Tibial nerve (tissue), 4 donors: ENCODE data around the gene SERINC3.

Experiments used
- EP300 ChIP-seq, 2 donors: sonication (generic); formaldehyde crosslinking; IDR thresholded peaks; one replicate each; pipeline ENCODE4 v1.6.1; 2017; ENCODE audit warnings: antibody characterized with exemption in 2 of 2, mild to moderate bottlenecking in 1 of 2
- POLR2A ChIP-seq, 2 donors: fragments of 450-650 bp; IDR thresholded peaks; one replicate each; pipeline ENCODE4 v1.6.1; 2017; ENCODE audit warnings: antibody characterized with exemption in 2 of 2, mild to moderate bottlenecking in 2 of 2, moderate library complexity in 2 of 2
- TF ChIP-seq, protein P1 (sequence below), 5 experiments: fragments of 200-600 bp in 3 of 5; fragments of 450-650 bp in 2 of 5; sonication (generic) in 3 of 5; IDR thresholded peaks; one replicate each; pipeline ENCODE4 v1.5.1; 2016 to 2019; ENCODE audit warnings: antibody characterized with exemption in 5 of 5, mild to moderate bottlenecking in 3 of 5, moderate library complexity in 2 of 5

GRCh38 chr20:44479643-44480042 lies 42.2 kb downstream of the SERINC3 start:
- TF ChIP-seq, protein P1, sequence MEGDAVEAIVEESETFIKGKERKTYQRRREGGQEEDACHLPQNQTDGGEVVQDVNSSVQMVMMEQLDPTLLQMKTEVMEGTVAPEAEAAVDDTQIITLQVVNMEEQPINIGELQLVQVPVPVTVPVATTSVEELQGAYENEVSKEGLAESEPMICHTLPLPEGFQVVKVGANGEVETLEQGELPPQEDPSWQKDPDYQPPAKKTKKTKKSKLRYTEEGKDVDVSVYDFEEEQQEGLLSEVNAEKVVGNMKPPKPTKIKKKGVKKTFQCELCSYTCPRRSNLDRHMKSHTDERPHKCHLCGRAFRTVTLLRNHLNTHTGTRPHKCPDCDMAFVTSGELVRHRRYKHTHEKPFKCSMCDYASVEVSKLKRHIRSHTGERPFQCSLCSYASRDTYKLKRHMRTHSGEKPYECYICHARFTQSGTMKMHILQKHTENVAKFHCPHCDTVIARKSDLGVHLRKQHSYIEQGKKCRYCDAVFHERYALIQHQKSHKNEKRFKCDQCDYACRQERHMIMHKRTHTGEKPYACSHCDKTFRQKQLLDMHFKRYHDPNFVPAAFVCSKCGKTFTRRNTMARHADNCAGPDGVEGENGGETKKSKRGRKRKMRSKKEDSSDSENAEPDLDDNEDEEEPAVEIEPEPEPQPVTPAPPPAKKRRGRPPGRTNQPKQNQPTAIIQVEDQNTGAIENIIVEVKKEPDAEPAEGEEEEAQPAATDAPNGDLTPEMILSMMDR (IDR thresholded peaks at IDR 0.05) = no peak
- no peak for TF ChIP-seq EP300 (IDR thresholded peaks at IDR 0.05)
- no peak for TF ChIP-seq POLR2A (IDR thresholded peaks at IDR 0.05)
